ENCODE measurements around the gene TYW5. TPM values are rescaled to one million over a fixed set of nuclear protein-coding genes. Genes with fewer than 3 reads are reported as not detected.

TYW5 gene
- total RNA-seq, 4 donors from 2014 or later = 9.0 to 18.9 (median 11.1) TPM

GRCh38 chr2:199883474-199884212 lies 71.6 kb downstream of the TYW5 start:
- Histone ChIP-seq H3K36me3 (no peaks in the 10 kb centered on the region), H3K27ac (no peak overlapping the region), H3K9me3 (no peaks in the 10 kb centered on the region), H3K27me3 (no peaks in the 10 kb centered on the region), H3K4me1 (no peaks in the 10 kb centered on the region), H3K4me3 (replicated peaks in 1 of 3) (no peak overlapping the region)
- intact Hi-C loops (cut with DNase I) = no loop called here
- TF ChIP-seq POLR2A (IDR thresholded peaks at IDR 0.05) = no peak
- TF ChIP-seq CTCF (IDR thresholded peaks at IDR 0.05) = no peak
- WGBS, 2 donors = 83 to 95% methylated on average over 6 of the region's 6 CpGs
- no peak for DNase-seq

GRCh38 chr2:199882667-199883066 lies 72.6 kb downstream of the TYW5 start:
- intact Hi-C loops (cut with DNase I) = no loop called here
- no peak overlapping the region for H3K4me3 ChIP-seq (replicated peaks in 1 of 3)
- H3K27me3 ChIP-seq = no peaks in the 10 kb centered on the region
- H3K4me1 ChIP-seq = no peaks in the 10 kb centered on the region
- no peak overlapping the region for H3K27ac ChIP-seq
- DNase-seq = no peak
- H3K9me3 ChIP-seq = no peaks in the 10 kb centered on the region
- H3K36me3 ChIP-seq = no peaks in the 10 kb centered on the region
- TF ChIP-seq CTCF (IDR thresholded peaks at IDR 0.05) (no peak), POLR2A (IDR thresholded peaks at IDR 0.05) (no peak)

Small RNA genes within 50 kb of the gene (small RNA-seq; reads per million reads assigned to genes)
- gene RN7SL717P = not detected

Other genes with a start within 250 kb of the TYW5 start
- 10 to 100 TPM in 2 of 4 donors, 1 to 10 TPM in 2; 6.2 to 20.9 (median 13.4) TPM for gene FTCDNL1, start 104.3 kb downstream of the TYW5 start, total RNA-seq
- gene C2orf69, start 44.2 kb downstream of the TYW5 start, total RNA-seq = 10 to 100 TPM; 11.3 to 12.8 (median 12.3) TPM
- gene MAIP1, start 91 bp upstream of the TYW5 start, total RNA-seq = 10 to 100 TPM; 18.9 to 28.6 (median 25.9) TPM